GM12878 (cell line): ENCODE data around the gene MYO1H. TPM values are rescaled to one million over a fixed set of nuclear protein-coding genes. Genes with fewer than 3 reads are reported as not detected.
A peak's percentile ranks its signal among the peaks of the same experiment; 100 is the strongest.

ENCODE experiments used
- ATAC-seq: fragments of 200-7000 bp; cut with Tn5 transposase; 3 replicates; pipeline ENCODE4 v1.9.1; 2020; ENCODE audit warnings: mild to moderate bottlenecking, moderate library complexity
- BruUV-seq: library from RNA; stranded (reverse); fragments of 400-500 nt; replicated peaks from 2 replicates; lab custom pipeline; 2021; lab: Mats Ljungman, UMichigan
- CTCF ChIA-PET: fragments of 300-600 bp; sonication (Branson Sonifier 250); formaldehyde crosslinking; extraction: SDS; loops from one replicate; lab custom pipeline; 2021; ENCODE audit warnings: inconsistent platforms; lab: Yijun Ruan, JAX
- POLR2A ChIA-PET: fragments of 350-600 bp; formaldehyde crosslinking; extraction: SDS; loops from one replicate; lab custom pipeline; 2021; ENCODE audit warnings: inconsistent platforms; lab: Charles Lee
- RAD21 ChIA-PET: fragments of 300-600 bp; sonication (Branson Sonifier 250); formaldehyde crosslinking; loops from one replicate; lab custom pipeline; 2023; ENCODE audit warnings: antibody characterized with exemption; ENCODE audit not compliant: unreplicated experiment; lab: Charles Lee
- SMC1A ChIA-PET: fragments of 300-600 bp; sonication (Branson Sonifier 250); formaldehyde crosslinking; loops from one replicate; lab custom pipeline; 2023; ENCODE audit not compliant: unreplicated experiment, uncharacterized antibody; lab: Charles Lee
- DNase-seq: peaks from one replicate; pipeline ENCODE4 v3.0.0-alpha.2; 2011; ENCODE audit warnings: low read depth, low spot score
- FAIRE-seq: peaks from 3 replicates; lab custom pipeline; 2011; peaks lifted over from hg19 to GRCh38; lab: Jason Lieb, UNC
- H2AFZ ChIP-seq: 2 replicates; pipeline ENCODE4 v1.6.0; 2011; ENCODE audit warnings: low read depth, low read length, control low read depth; ENCODE audit not compliant: control insufficient read depth
- H3K27ac ChIP-seq: 2 replicates; pipeline ENCODE4 v1.5.1; 2011; ENCODE audit warnings: control low read depth; ENCODE audit not compliant: control insufficient read depth, insufficient read depth
- H3K27me3 ChIP-seq, 2 experiments: replicated peaks in 1 of 2; 2 replicates each; pipeline versions ENCODE4 v1.6.0 to v1.6.1; 2011; ENCODE audit warnings: low read length in 1 of 2; ENCODE audit not compliant: control insufficient read depth in 2 of 2, insufficient read depth in 2 of 2
- H3K36me3 ChIP-seq, 2 experiments: 2 replicates each; pipeline ENCODE4 v1.5.1; 2011; ENCODE audit warnings: low read length in 1 of 2; ENCODE audit not compliant: control insufficient read depth in 2 of 2, insufficient read depth in 2 of 2
- H3K4me1 ChIP-seq: 2 replicates; pipeline ENCODE4 v1.6.1; 2011; ENCODE audit warnings: mild to moderate bottlenecking, low read length, moderate library complexity, mixed read lengths; ENCODE audit not compliant: control insufficient read depth, insufficient read depth
- H3K4me2 ChIP-seq: 2 replicates; pipeline ENCODE4 v1.6.0; 2011; ENCODE audit warnings: control low read depth; ENCODE audit not compliant: control insufficient read depth, insufficient read depth
- H3K4me3 ChIP-seq: fragments of 200-600 bp; sonication (generic); 2 replicates; pipeline ENCODE4 v1.5.1; 2016
- H3K79me2 ChIP-seq: 2 replicates; pipeline ENCODE4 v1.6.0; 2011; ENCODE audit warnings: low read length; ENCODE audit not compliant: control insufficient read depth, insufficient read depth
- H3K9ac ChIP-seq: 2 replicates; pipeline ENCODE4 v1.8.0; 2011; ENCODE audit warnings: low read length, control low read depth, mixed read lengths; ENCODE audit not compliant: control insufficient read depth, insufficient read depth
- H3K9me3 ChIP-seq: replicated peaks from 3 replicates; pipeline ENCODE4 v1.5.1; 2011; ENCODE audit warnings: mild to moderate bottlenecking, low read length; ENCODE audit not compliant: control insufficient read depth, insufficient read depth
- H4K20me1 ChIP-seq: 2 replicates; pipeline ENCODE4 v1.6.0; 2011; ENCODE audit not compliant: control insufficient read depth, insufficient read depth
- BMI1 ChIP-seq: fragments of 450-650 bp; IDR thresholded peaks from 2 replicates; pipeline ENCODE4 v1.6.1; 2016; ENCODE audit warnings: mild to moderate bottlenecking, moderate library complexity, borderline replicate concordance
- GABPA ChIP-seq: IDR thresholded peaks from 2 replicates; pipeline ENCODE4 v1.6.1; 2014; ENCODE audit warnings: antibody characterized with exemption, low read depth, mild to moderate bottlenecking, inconsistent platforms
- NBN ChIP-seq: fragments of 450-650 bp; IDR thresholded peaks from 2 replicates; pipeline ENCODE4 v1.6.1; 2016
- NR2F1 ChIP-seq: fragments of 450-650 bp; conservative IDR thresholded peaks from 2 replicates; pipeline ENCODE4 v1.6.1; 2017; ENCODE audit warnings: mild to moderate bottlenecking
- PML ChIP-seq: IDR thresholded peaks from 2 replicates; pipeline ENCODE4 v1.6.1; 2012; ENCODE audit warnings: low read length, inconsistent platforms
- POU2F2 ChIP-seq: IDR thresholded peaks from 3 replicates; pipeline ENCODE4 v1.6.1; 2011; ENCODE audit warnings: low read depth, mild to moderate bottlenecking, low read length, borderline replicate concordance
- SIN3A ChIP-seq: IDR thresholded peaks from 2 replicates; pipeline ENCODE4 v1.6.1; 2012; ENCODE audit warnings: low read depth, low read length, improper control_type of control experiment
- SUPT20H ChIP-seq: IDR thresholded peaks from 2 replicates; pipeline ENCODE4 v1.6.1; 2011; ENCODE audit warnings: low read depth, mild to moderate bottlenecking, low read length, moderate library complexity, borderline replicate concordance; ENCODE audit not compliant: control insufficient read depth
- YY1 ChIP-seq: IDR thresholded peaks from 2 replicates; pipeline ENCODE4 v1.6.1; 2011; ENCODE audit warnings: low read depth, mild to moderate bottlenecking, low read length
- ZBED1 ChIP-seq: IDR thresholded peaks from 2 replicates; pipeline ENCODE4 v1.6.1; 2016; ENCODE audit warnings: borderline replicate concordance
- ZNF384 ChIP-seq: IDR thresholded peaks from 2 replicates; pipeline ENCODE4 v1.6.1; 2012; ENCODE audit warnings: low read depth, mild to moderate bottlenecking, low read length, improper control_type of control experiment, borderline replicate concordance
- WGBS: methylation state at CpG from one replicate; pipeline ENCODE4 v1.1.6; 2016; ENCODE audit warnings: low lambda C conversion rate; ENCODE audit not compliant: insufficient replicate concordance, insufficient coverage; ENCODE audit errors: missing lambda C conversion rate; 5-methylcytosine and 5-hydroxymethylcytosine counted together
- in situ Hi-C: fragments of 300-500 bp; cut with MboI; formaldehyde crosslinking; loops from 9 replicates; pipeline ENCODE4 v1.14.3; 2018; ENCODE audit warnings: mixed read lengths
- intact Hi-C: fragments of 100-400 bp; cut with micrococcal nuclease; formaldehyde crosslinking; loops from one replicate; pipeline ENCODE4 v1.14.2; 2022; ENCODE audit not compliant: unreplicated experiment
- polyA plus RNA-seq, 11 experiments: library from polyadenylated mRNA; depleted of rRNA in 4 of 11; unstranded in 6 of 11; stranded (reverse) in 5 of 11; fragments of >200 nt; fragmentation: Nextera tagmentation in 4 of 11; fragmentation: Illumina TruSeq in 1 of 11; extraction: Ambion mirVana in 4 of 11; extraction: Trizol in 1 of 11; gene quantifications; 1 replicate in 1 of 11; 2 replicates in 10 of 11; pipeline versions ENCODE4 v1.2.1 to v1.2.3, GENCODE V29; 2011 to 2016; ENCODE audit warnings: inconsistent platforms in 2 of 11, missing spikeins in 2 of 11, low read depth in 1 of 11
- total RNA-seq, 4 experiments: library from RNA; depleted of rRNA in 3 of 4; stranded (reverse); fragments of >200 nt in 3 of 4; fragmentation: Illumina TruSeq in 1 of 4; extraction: Trizol in 1 of 4; gene quantifications; 2 replicates each; pipeline versions ENCODE4 v1.2.1 to v1.2.3, GENCODE V29; 2013 to 2021
- TF ChIP-seq, protein P1 (sequence below): fragments of 450-650 bp; IDR thresholded peaks from 2 replicates; pipeline ENCODE4 v1.6.1; 2018; ENCODE audit warnings: mild to moderate bottlenecking, low read depth, moderate library complexity; ENCODE audit not compliant: partially characterized antibody
- TF ChIP-seq, protein P2 (sequence below): IDR thresholded peaks from 2 replicates; pipeline ENCODE4 v1.6.1; 2011; ENCODE audit warnings: low read depth, low read length, improper control_type of control experiment, borderline replicate concordance
- TF ChIP-seq, protein P3 (sequence below): IDR thresholded peaks from 2 replicates; pipeline ENCODE4 v1.6.1; 2012; ENCODE audit warnings: low read depth, low read length, improper control_type of control experiment

MYO1H gene
- total and polyA plus RNA-seq, 10 of the 15 experiments (the other 5 are each of a cell fraction or from before 2014, with no cell fraction given), result 0.05 TPM; not detected in 9

DNA sequence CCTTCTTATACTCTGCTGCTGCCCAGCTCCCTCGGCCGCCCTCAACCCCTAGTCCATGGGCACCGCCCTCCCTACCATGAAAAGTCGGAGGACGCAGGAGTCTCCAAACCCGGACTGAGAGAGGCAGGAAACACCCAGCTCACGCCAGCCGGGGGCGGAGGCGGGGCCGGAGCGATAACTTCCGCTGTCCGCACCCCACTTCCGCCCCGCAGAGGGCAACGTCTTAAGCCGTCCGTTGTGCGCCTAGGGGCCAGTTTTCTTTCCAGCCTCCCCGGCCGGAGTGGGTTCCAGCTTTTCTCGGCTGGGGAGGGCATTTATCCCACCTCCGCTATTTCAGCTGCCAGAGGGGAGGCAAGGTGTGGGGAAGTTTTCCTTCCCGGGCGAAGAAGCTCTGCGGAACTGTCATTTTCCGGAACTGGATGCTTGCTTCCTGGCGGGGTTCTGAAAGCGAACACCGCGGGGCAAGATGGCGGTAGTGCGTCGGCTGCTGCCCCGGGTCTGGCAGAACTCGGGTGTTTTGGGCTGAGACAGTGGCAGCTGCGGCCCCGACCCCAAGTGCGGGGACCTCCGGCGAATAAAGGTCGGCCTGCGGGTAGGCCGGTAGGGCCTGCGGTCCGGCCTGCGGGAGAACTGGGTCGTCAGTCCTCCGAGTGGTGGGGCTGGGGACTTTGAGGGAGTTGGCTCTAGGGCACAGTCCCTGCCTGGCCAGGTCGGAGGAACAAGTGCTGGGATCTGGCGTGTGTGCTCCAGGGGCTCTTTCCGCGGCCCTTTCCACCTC lies 129.7 kb downstream of the MYO1H start, which contains the start of the genes KCTD10 and UBE3B (continued):
- TF ChIP-seq, protein P1, sequence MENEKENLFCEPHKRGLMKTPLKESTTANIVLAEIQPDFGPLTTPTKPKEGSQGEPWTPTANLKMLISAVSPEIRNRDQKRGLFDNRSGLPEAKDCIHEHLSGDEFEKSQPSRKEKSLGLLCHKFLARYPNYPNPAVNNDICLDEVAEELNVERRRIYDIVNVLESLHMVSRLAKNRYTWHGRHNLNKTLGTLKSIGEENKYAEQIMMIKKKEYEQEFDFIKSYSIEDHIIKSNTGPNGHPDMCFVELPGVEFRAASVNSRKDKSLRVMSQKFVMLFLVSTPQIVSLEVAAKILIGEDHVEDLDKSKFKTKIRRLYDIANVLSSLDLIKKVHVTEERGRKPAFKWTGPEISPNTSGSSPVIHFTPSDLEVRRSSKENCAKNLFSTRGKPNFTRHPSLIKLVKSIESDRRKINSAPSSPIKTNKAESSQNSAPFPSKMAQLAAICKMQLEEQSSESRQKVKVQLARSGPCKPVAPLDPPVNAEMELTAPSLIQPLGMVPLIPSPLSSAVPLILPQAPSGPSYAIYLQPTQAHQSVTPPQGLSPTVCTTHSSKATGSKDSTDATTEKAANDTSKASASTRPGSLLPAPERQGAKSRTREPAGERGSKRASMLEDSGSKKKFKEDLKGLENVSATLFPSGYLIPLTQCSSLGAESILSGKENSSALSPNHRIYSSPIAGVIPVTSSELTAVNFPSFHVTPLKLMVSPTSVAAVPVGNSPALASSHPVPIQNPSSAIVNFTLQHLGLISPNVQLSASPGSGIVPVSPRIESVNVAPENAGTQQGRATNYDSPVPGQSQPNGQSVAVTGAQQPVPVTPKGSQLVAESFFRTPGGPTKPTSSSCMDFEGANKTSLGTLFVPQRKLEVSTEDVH, result peak; percentile 100
- TF ChIP-seq SUPT20H (no peak; the same call in 1 of the 2 replicates), PML (peak; percentile 33; the same call in 1 of the 2 replicates)
- TF ChIP-seq, all 136 proteins: peak for 67

DNA sequence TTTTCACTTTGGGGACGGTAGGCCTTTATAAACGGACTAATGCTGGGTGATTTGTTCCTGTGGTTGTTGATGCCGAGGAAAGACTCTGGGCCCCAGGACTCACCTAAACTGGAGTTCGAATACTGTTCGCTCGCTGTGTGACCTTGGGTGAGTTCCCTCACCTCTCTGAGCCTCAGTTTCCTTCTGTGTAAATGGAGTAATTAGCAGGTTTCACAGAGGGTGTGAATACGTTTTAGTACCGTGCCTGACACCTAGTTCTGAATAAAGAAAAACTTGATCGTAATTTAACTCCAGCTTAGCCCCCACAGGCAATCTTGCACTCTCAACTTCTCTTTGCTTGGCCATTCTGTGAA lies 130.2 kb downstream of the MYO1H start:
- DNase-seq (no peak), ATAC-seq (peak; percentile 3; the same call in 1 of the 3 replicates), FAIRE-seq (no peak)
- no peaks in the 10 kb centered on the region for H3K36me3 ChIP-seq
- WGBS, result 3% methylated on average over 9 of the region's 9 CpGs
- CTCF ChIA-PET, result interaction anchor here (1.1 kb wide), 1 partner anchor 515 kb away, joined by 3 read pairs; no protein-coding TSS in a partner anchor
- H3K4me2 ChIP-seq, result peak overlapping the region; percentile 83
- no peaks in the 10 kb centered on the region for H3K27me3 ChIP-seq
- SMC1A ChIA-PET, result no interaction called here
- H4K20me1 ChIP-seq, result no peaks in the 10 kb centered on the region; the same call in 1 of the 2 replicates
- intact Hi-C loops (no loop called here), in situ Hi-C loops (no loop called here)
- peaks cover 7% of the 10 kb centered on the region; the same call in 1 of the 2 replicates for H3K4me1 ChIP-seq
- H3K9ac ChIP-seq, result peak overlapping the region; percentile 91
- RAD21 ChIA-PET, result no interaction called here
- peaks cover 52% of the 10 kb centered on the region for H3K79me2 ChIP-seq
- BruUV-seq, result TSS peak; percentile 82
- POLR2A ChIA-PET, result no interaction called here
- H3K4me3 ChIP-seq, result peak overlapping the region; percentile 84
- no peaks in the 10 kb centered on the region for H3K9me3 ChIP-seq
- H3K27ac ChIP-seq, result peak overlapping the region; percentile 98
- peak overlapping the region; percentile 90 for H2AFZ ChIP-seq
- TF ChIP-seq GABPA (no peak), BMI1 (no peak), ZNF384 (no peak), NR2F1 (no peak), SIN3A (no peak), POU2F2 (no peak), YY1 (no peak), NBN (no peak), ZBED1 (no peak)
- TF ChIP-seq, protein P2, sequence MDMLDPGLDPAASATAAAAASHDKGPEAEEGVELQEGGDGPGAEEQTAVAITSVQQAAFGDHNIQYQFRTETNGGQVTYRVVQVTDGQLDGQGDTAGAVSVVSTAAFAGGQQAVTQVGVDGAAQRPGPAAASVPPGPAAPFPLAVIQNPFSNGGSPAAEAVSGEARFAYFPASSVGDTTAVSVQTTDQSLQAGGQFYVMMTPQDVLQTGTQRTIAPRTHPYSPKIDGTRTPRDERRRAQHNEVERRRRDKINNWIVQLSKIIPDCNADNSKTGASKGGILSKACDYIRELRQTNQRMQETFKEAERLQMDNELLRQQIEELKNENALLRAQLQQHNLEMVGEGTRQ, result no peak
- TF ChIP-seq, protein P3, sequence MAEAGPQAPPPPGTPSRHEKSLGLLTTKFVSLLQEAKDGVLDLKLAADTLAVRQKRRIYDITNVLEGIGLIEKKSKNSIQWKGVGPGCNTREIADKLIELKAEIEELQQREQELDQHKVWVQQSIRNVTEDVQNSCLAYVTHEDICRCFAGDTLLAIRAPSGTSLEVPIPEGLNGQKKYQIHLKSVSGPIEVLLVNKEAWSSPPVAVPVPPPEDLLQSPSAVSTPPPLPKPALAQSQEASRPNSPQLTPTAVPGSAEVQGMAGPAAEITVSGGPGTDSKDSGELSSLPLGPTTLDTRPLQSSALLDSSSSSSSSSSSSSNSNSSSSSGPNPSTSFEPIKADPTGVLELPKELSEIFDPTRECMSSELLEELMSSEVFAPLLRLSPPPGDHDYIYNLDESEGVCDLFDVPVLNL, result no peak
